ENCODE results near the gene SH2D5. TPM values are rescaled to one million over a fixed set of nuclear protein-coding genes. Genes with fewer than 3 reads are reported as not detected.

Gene SH2D5
- total RNA-seq, 2 donors from 2014 or later, result 2.2 TPM; not detected in 1

DNA sequence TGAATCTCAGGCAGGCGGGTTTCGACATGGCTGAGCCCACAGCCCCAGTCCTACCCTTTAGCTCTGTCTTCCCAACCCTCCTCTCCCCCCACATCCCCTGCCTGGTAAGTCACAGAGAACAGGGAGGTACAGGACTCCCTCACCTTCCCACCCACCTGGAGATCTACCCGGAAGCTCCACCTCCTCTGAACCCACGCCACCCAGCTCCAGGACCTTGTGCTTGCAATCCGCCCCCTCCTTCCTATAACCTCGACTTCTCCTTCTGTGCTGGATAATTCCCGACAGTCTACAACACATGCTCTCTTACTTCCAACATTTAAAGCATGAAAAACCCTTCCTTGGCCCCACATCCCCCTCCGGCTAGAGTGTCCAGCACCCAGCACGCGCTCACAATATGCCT lies 37.0 kb downstream of the SH2D5 start:
- no peaks in the 10 kb centered on the region for H3K36me3 ChIP-seq
- H3K27ac ChIP-seq, result no peak overlapping the region
- TF ChIP-seq POLR2AphosphoS5 (IDR thresholded peaks at IDR 0.05), result no peak
- TF ChIP-seq, protein P1, sequence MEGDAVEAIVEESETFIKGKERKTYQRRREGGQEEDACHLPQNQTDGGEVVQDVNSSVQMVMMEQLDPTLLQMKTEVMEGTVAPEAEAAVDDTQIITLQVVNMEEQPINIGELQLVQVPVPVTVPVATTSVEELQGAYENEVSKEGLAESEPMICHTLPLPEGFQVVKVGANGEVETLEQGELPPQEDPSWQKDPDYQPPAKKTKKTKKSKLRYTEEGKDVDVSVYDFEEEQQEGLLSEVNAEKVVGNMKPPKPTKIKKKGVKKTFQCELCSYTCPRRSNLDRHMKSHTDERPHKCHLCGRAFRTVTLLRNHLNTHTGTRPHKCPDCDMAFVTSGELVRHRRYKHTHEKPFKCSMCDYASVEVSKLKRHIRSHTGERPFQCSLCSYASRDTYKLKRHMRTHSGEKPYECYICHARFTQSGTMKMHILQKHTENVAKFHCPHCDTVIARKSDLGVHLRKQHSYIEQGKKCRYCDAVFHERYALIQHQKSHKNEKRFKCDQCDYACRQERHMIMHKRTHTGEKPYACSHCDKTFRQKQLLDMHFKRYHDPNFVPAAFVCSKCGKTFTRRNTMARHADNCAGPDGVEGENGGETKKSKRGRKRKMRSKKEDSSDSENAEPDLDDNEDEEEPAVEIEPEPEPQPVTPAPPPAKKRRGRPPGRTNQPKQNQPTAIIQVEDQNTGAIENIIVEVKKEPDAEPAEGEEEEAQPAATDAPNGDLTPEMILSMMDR (IDR thresholded peaks at IDR 0.05), result no peak
- TF ChIP-seq POLR2A (IDR thresholded peaks at IDR 0.05), result no peak
- H3K9me3 ChIP-seq, result no peaks in the 10 kb centered on the region
- H3K4me3 ChIP-seq, result no peak overlapping the region
- WGBS, result 86% methylated on average over 10 of the region's 10 CpGs
- no peak for DNase-seq (ENCODE audit: low spot score)
- H3K27me3 ChIP-seq (replicated peaks; ENCODE audit: insufficient read depth), result no peaks in the 10 kb centered on the region
- no peaks in the 10 kb centered on the region for H3K4me1 ChIP-seq (replicated peaks)
- intact Hi-C loops (cut with DNase I), result loop anchor here (5.0 to 10.0 kb wide), 2 partner anchors 92 to 289 kb away; partner anchors contain the start of gene HP1BP3

DNA sequence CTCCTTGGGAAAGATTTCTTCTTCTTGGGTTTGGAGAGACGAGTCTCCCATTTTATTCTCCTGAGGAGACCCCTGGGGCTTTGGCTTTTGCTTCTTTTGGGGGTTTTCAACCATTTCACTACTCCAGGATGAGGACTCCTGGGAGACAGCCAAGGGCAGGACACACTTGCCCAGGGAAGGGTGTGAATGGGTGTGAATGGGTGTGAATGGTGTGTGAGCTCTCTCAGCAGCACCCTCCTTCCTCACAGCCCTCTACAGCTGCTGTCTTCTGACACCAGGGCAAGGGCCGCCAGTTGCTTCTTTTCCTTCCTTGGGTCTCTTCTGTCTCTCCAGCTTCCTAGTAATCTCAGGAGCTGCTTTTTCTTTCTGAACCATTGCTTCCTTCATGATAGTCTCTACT lies 38.9 kb downstream of the SH2D5 start:
- no peak for DNase-seq (ENCODE audit: low spot score)
- TF ChIP-seq POLR2AphosphoS5 (IDR thresholded peaks at IDR 0.05), result no peak
- TF ChIP-seq, protein P1 (IDR thresholded peaks at IDR 0.05), result no peak
- no peak for TF ChIP-seq POLR2A (IDR thresholded peaks at IDR 0.05)
- Histone ChIP-seq H3K27me3 (replicated peaks; ENCODE audit: insufficient read depth) (no peaks in the 10 kb centered on the region), H3K27ac (no peak overlapping the region), H3K36me3 (no peaks in the 10 kb centered on the region), H3K4me3 (no peak overlapping the region), H3K9me3 (no peaks in the 10 kb centered on the region), H3K4me1 (replicated peaks) (no peaks in the 10 kb centered on the region)
- 74% methylated on average over 2 of the region's 2 CpGs for WGBS
- intact Hi-C loops (cut with DNase I), result loop anchor here (10.0 kb wide), 1 partner anchor 291 kb away; no protein-coding TSS in a partner anchor

DNA sequence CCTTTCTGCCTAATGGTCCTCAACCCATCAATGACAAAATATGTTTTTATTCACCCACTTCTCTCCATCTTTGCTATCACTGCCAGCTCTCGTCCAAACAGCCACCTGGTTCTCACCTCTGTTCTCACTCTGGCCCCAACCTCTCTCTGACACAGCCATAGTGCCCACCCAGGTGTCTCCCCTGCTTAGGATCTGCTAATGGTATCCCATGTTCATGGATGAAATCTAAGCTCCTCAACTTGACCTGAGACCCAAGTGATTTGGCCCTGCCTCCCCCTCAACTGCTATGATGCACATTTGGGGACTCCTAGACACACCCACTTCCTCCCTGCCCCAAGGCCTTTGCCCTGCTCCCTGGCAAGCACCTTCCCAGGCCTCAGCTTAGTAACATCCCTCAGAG lies 40.6 kb downstream of the SH2D5 start:
- H3K27me3 ChIP-seq (replicated peaks; ENCODE audit: insufficient read depth), result no peaks in the 10 kb centered on the region
- no peak for DNase-seq (ENCODE audit: low spot score)
- TF ChIP-seq, protein P1 (IDR thresholded peaks at IDR 0.05), result no peak
- TF ChIP-seq POLR2A (IDR thresholded peaks at IDR 0.05) (no peak), POLR2AphosphoS5 (IDR thresholded peaks at IDR 0.05) (no peak)
- H3K27ac ChIP-seq, result no peak overlapping the region
- no peak overlapping the region for H3K4me3 ChIP-seq
- 79% methylated on average over 1 of the region's 1 CpG for WGBS
- H3K9me3 ChIP-seq, result no peaks in the 10 kb centered on the region
- no peaks in the 10 kb centered on the region for H3K4me1 ChIP-seq (replicated peaks)
- intact Hi-C loops (cut with DNase I), result loop anchor here (10.0 kb wide), 1 partner anchor 293 kb away; no protein-coding TSS in a partner anchor
- H3K36me3 ChIP-seq, result no peaks in the 10 kb centered on the region

DNA sequence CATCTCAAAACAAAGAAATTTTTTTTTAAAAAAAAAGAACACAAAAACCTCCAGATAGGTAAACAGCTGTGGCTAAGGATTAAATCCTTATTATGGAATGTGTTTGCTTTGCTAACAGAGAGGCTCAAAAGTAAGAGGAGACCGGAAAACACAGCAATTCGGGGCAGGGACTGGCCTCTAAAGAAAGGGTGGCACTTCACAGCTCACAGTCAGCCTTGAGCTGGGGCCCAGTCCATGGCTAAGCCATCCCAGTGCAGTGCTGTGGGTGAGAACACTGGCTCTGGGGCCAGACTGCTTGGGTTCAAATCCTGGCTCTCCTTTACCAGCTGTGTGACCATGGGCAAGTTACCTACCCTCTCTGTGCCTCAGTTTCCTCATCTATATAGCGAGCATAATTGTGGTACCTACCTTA lies 42.9 kb downstream of the SH2D5 start:
- H3K4me3 ChIP-seq, result no peak overlapping the region
- no peak overlapping the region for H3K27ac ChIP-seq
- no peaks in the 10 kb centered on the region for H3K27me3 ChIP-seq (replicated peaks; ENCODE audit: insufficient read depth)
- intact Hi-C loops (cut with DNase I), result loop anchor here (10.0 kb wide), 1 partner anchor 295 kb away; no protein-coding TSS in a partner anchor
- no peaks in the 10 kb centered on the region for H3K4me1 ChIP-seq (replicated peaks)
- TF ChIP-seq POLR2A (IDR thresholded peaks at IDR 0.05), result no peak
- TF ChIP-seq, protein P1 (IDR thresholded peaks at IDR 0.05), result no peak
- no peaks in the 10 kb centered on the region for H3K9me3 ChIP-seq
- 75% methylated on average over 3 of the region's 3 CpGs for WGBS
- no peak for DNase-seq (ENCODE audit: low spot score)
- no peaks in the 10 kb centered on the region for H3K36me3 ChIP-seq

DNA sequence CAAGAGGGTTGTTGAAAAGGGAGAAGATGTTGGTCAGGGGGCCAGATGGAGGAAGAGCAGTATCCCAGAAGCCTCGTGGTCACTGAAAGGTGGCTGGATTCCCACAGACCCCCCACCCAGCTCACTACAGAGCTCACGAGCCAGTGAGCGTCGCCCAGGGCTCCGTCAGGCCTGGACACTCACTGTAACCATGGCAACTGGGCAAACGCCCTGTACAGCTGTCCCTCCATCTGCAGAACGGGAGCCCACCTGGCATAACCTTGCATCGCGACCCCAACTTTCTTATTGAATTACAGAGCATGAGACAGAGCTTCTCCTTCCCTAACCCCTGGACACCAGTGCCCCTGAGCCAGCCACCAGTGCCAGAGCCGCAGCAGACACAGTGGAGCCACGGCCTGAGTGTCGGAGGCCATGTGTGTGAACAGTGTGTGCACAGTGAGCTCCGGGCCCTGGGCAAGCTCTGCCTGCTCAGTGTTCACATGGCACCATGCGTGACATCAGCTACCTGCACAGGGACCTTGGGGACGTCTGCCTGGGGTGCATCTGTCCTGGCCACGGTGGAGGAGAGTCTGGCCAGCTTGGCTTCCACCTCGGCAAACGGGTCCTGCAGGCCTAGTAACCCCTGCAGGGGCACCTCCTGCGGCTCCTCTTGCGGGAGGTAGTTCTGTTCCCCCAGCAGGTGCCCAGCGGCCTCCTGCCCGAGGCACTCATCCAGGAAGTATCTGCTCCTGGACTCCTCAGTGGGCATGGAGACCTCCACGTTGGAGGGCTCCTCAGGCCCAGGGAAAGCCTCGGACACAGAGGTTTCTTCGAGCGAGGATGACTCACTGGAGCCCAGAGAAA lies 45.4 kb downstream of the SH2D5 start:
- DNase-seq (ENCODE audit: low spot score), result no peak
- Histone ChIP-seq H3K36me3 (no peaks in the 10 kb centered on the region), H3K27ac (no peak overlapping the region), H3K4me1 (replicated peaks) (no peaks in the 10 kb centered on the region), H3K27me3 (replicated peaks; ENCODE audit: insufficient read depth) (no peaks in the 10 kb centered on the region), H3K4me3 (no peak overlapping the region), H3K9me3 (no peaks in the 10 kb centered on the region)
- intact Hi-C loops (cut with DNase I), result no loop called here
- WGBS, result 71% methylated on average over 22 of the region's 26 CpGs
- TF ChIP-seq POLR2AphosphoS5 (IDR thresholded peaks at IDR 0.05), result no peak
- TF ChIP-seq POLR2A (IDR thresholded peaks at IDR 0.05), result no peak
- TF ChIP-seq, protein P1 (IDR thresholded peaks at IDR 0.05), result no peak

Data from prostate gland (tissue), 2 donors.